Prostate gland (tissue), 2 donors: ENCODE data around the gene GLG1.

ENCODE experiments used
- POLR2A ChIP-seq: fragments of 450-650 bp; IDR thresholded peaks from one replicate; pipeline ENCODE4 v1.6.1; 2016; ENCODE audit warnings: antibody characterized with exemption, mild to moderate bottlenecking
- POLR2AphosphoS5 ChIP-seq: sonication (generic); formaldehyde crosslinking; IDR thresholded peaks from one replicate; pipeline ENCODE4 v1.6.1; 2017; ENCODE audit warnings: antibody characterized with exemption
- TF ChIP-seq, protein P1 (sequence below), 4 experiments: fragments of 200-600 bp in 2 of 4; fragments of 450-650 bp in 2 of 4; sonication (generic) in 2 of 4; IDR thresholded peaks; 1 replicate in 3 of 4; 2 replicates in 1 of 4; pipeline ENCODE4 v1.5.1; 2016 to 2019; ENCODE audit warnings: antibody characterized with exemption in 4 of 4, mild to moderate bottlenecking in 2 of 4, moderate library complexity in 2 of 4

DNA sequence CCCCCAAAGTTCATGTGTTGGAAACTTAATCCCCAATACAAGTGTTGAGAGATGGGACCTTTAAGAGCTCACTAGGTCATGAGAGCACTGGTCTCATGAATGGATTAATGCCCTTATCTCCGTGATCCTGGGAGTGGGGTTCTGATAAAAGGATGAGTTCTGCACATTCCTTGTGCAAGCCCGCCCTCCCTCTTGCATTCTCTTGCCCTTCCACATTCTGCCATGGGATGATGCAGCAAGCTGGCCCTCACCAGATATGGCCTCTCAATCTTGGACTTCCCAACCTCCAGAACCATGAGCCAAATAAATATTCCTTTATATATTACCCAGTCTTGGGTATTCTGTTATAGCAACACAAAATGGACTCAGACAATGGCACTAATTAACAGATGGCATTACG lies 14.1 kb downstream of the GLG1 start:
- TF ChIP-seq, protein P1, sequence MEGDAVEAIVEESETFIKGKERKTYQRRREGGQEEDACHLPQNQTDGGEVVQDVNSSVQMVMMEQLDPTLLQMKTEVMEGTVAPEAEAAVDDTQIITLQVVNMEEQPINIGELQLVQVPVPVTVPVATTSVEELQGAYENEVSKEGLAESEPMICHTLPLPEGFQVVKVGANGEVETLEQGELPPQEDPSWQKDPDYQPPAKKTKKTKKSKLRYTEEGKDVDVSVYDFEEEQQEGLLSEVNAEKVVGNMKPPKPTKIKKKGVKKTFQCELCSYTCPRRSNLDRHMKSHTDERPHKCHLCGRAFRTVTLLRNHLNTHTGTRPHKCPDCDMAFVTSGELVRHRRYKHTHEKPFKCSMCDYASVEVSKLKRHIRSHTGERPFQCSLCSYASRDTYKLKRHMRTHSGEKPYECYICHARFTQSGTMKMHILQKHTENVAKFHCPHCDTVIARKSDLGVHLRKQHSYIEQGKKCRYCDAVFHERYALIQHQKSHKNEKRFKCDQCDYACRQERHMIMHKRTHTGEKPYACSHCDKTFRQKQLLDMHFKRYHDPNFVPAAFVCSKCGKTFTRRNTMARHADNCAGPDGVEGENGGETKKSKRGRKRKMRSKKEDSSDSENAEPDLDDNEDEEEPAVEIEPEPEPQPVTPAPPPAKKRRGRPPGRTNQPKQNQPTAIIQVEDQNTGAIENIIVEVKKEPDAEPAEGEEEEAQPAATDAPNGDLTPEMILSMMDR (IDR thresholded peaks at IDR 0.05), result no peak
- TF ChIP-seq POLR2AphosphoS5 (no peak), POLR2A (no peak)
